HG03175 (cell line): ENCODE measurements around the gene PAX5.

Source experiments
- ATAC-seq: cut with Tn5 transposase; IDR thresholded peaks from one replicate; pipeline ENCODE4 v1.9.1; 2021; ENCODE audit warnings: mild to moderate bottlenecking, moderate library complexity; ENCODE audit not compliant: unreplicated experiment

The PAX5 gene

DNA sequence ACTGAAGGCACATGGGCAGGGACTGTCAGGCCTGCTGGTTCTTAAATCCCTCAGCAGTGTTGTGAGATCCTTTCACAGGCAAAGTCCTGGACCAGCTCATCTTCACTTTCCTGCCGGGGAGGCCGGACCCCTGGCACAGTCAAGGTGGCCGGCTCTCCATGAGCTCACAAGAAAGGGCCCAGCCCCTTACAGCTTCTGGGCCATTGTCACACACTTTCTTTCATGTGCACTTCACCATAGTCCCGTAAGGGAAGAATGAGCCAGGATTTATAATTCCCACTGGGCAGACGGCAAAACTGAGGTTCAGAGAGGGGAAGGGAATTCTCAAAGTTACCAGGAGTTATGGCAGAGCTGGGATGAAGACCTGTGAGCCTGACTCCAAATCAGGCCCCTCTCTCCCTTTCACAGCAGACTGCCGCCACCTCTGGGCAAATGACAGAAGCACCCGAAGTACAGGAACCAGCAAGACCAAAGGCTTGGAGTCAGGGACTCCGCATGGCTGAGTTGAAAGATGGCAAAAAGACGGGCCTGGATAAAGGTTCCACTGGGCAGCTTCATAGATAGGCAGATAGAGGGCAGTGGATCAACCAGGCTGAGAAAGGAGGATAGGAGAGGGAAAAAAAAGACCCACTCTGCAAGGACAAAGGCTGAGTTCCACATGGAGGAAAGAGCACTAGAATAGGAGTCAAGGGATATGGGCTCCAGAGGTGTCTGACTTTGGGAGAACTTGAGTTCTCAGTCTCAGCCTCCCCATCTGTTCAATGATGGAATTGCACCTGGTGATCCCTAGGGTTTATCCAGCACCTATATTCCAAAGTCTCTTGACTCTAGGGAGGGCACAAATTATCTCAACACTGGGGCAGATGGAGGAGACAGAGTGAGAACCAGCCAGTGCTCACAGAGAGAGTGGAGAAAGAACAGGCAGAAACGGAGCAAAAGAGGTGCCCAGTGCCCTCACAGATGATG, 128.7 kb downstream of the PAX5 start:
- no peak for ATAC-seq

- peak; percentile 52 for ATAC-seq
Observed at GRCh38 chr9:36903541-36904435, 130.3 kb downstream of the PAX5 start.

GRCh38 chr9:36902861-36903524, 131.1 kb downstream of the PAX5 start:
- ATAC-seq, result no peak

- ATAC-seq, result no peak
Observed at GRCh38 chr9:36902080-36902716, 131.9 kb downstream of the PAX5 start.

GRCh38 chr9:36901528-36901927, 132.5 kb downstream of the PAX5 start:
- no peak for ATAC-seq

- ATAC-seq, result no peak
Observed at GRCh38 chr9:36900856-36901220, 133.2 kb downstream of the PAX5 start.

GRCh38 chr9:36900136-36900855, 133.8 kb downstream of the PAX5 start:
- ATAC-seq, result no peak

DNA sequence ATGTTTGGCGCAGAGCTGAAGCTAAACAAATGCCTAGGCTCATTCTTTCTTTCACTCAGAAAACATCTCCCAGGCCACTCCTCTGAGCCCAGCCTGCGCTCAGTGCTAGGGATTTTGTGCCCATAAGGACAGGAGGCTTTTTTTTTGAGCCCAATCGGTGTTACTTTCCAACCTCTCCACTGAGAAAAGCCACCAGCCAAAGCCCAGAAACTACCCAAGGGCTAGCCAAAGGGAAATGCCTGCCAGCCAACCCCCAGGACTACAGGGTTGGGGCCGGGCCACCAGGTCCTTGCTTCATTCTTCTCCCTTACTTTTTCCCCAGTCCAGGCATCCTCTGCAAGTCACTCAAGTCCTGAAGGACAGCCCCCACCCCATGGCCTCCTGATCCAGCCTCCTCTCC, 134.7 kb downstream of the PAX5 start:
- ATAC-seq, result no peak

DNA sequence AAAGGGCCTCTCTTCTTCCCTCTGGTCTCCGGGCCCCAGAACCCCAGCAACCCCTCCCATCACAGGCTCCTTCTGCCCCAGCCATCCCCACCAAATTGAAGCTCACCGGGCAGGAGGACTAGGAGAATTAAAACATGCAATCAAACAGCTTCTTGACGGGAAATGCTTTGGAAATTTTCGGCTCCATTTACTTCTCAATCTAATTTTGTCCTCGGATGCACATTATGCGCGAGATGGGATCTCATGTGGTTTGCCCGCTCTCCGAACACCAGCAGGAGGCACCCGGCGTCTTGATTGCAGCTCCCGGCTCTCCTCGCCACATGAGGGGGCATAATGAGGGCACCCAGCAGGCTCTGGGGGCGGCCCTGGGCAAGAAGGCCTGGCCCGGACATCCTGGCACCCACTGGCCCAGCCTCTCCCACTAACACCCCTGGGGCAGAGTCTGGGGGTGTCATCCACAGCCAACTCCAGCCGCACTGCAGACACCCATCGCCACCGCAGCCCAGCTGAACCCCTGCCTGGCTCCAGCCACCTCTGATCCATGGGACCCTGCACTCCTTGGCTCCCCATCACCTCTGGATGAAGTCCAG, 135.5 kb downstream of the PAX5 start:
- no peak for ATAC-seq

- no peak for ATAC-seq
Observed at GRCh38 chr9:36897478-36897877, 136.6 kb downstream of the PAX5 start.

DNA sequence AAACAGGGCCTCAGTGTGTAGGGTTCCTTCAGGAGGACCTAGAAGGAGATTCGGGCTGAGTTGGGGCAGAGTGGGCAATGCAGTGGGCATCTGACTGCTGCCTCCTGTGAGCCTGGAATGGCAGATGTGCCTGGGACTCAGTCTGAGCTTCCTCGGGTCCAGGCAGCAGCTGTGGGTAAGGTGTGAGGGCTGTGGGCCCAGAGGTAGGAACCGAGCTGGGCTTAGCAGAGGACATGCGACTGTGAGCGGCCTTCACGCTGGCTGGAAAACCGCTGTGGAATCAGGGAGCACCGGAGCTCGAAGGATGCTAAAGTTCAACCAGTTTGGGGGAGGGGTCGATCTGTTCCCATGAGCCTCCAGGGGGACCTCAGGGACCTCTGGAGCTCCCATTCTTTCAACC, 137.0 kb downstream of the PAX5 start:
- ATAC-seq, result no peak

DNA sequence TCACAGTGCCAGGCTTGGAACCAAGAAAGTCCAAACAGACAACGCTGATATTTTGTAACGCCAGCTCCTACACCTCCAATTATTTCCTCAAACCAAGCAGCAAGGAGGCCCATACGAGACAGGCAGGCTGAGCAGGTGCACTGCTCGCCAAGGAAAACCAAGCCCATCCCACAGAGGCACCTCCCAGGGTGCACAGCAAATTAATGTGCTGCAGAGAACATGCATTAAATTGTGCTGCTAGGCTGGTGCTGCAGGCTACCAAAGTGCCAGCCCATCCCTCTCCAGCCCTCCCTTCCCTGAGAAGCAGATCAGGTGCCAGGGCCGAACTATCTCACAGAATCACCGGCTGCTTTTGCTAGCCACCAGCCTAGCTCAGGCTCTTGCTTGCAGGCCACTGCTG, 137.8 kb downstream of the PAX5 start:
- no peak for ATAC-seq

DNA sequence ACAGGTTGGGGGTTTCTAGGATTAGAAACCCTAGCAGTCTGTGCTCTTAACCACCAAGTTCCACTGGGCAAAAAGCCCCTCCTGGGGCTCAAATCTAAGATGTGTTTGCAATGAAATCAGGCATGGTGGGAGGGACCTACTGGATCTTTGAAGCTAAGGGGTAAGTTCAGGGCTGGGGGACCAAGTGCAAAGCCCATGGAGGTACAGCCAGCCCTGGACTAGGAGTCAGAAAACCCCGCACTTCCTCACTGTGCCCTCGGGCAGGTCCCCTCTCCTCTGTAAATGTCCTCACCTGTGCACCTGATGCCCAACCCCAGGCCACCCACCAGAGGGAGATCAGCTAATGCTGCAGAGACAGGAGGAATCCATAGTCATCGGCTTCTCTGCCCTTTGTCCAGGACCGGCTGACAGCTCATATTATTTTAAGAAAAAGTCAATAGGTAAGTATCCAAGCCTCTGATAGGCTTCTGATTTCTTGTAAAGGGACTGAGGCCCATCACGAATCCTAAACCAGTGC, 138.3 kb downstream of the PAX5 start:
- ATAC-seq, result no peak

DNA sequence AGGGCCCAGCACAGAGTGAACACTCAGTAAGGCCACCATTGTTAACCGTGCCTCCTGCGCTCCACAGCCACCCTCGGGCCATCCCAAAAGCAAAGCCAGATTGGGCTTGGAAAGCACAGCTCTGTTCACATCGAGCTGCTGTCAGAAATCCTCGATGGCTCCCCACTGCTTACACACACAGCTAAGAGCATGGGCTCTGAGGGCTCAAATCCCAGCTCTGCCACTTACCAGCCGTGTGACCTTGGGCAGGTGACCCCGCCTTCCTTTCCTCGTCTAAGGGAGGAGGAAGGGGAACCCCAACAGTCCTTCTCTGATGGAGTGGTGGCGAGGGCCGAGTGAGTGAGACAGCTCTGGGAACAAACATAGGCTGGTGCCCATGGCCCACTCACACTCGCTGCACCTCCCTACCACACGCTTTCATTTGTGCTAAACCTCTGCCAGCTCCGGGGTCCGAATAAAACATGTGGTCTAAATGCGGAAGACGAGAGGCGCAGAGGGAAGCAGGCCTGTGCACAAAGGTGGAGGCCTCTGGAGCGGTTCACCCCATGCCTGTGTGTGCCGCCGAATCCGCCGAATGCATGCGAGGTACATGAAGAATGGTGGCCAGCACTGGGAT, 139.3 kb downstream of the PAX5 start:
- no peak for ATAC-seq

DNA sequence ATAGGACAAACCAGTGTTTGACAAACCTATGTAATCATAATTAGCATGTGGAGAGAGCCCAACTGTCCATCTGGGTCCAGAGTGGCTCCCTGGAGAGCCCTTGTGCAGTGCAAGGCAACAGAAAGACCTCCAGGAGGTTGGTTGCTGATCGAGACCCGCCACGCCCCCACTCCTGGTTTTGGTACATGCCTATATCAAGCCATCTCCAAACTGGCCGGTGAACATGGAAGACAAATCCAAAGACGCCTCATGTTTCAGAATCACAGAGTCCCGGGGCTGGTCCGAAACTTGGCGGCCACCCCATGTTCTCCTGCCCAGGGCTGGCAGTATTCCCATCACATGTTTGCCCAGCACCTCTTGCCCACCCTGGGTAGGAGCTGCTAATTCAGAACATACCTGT, 140.2 kb downstream of the PAX5 start:
- no peak for ATAC-seq

DNA sequence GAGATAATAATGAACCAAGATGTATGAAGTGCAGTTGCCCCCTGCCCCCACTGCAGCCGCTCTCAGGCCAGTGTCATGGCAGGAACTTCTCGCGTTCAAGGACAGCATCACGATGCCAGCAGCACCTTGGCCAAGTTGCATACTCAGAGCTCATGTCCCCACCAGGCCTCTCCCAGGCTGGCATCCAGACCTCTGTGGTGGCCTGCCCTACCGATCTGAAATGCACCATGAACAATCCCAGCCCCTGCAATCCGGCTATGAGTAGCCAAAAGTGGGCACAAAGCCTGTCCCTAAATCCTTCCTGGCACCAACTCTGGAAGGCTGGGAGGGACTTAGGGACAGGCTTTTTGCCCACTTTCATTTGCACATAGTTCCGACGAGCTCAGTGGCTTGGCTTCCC, 140.9 kb downstream of the PAX5 start:
- no peak for ATAC-seq

GRCh38 chr9:36892279-36892678, 141.8 kb downstream of the PAX5 start:
- no peak for ATAC-seq

GRCh38 chr9:36891341-36891811, 142.7 kb downstream of the PAX5 start:
- no peak for ATAC-seq

- no peak for ATAC-seq
Observed at GRCh38 chr9:36889844-36890243, 144.2 kb downstream of the PAX5 start.
